Frontal cortex (tissue), 4 donors: ENCODE results near the gene CCDC78. TPM values are rescaled to one million over a fixed set of nuclear protein-coding genes. Genes with fewer than 3 reads are reported as not detected.
A peak's percentile ranks its signal among the peaks of the same experiment; 100 is the strongest.
"Not testable (repeated sequence)": the region's sequence is repeated elsewhere in the genome, so short reads cannot be mapped to it uniquely, and the experiment has no call there.

Experiments used
- DNase-seq, 2 donors: peaks; one replicate each; pipeline ENCODE4 v3.0.0; 2012; ENCODE audit warnings: low spot score in 2 of 2
- FAIRE-seq: peaks from 2 replicates; lab custom pipeline; 2012; peaks lifted over from hg19 to GRCh38; lab: Jason Lieb, UNC
- total RNA-seq: library from RNA; depleted of rRNA; stranded (reverse); fragments of >200 nt; gene quantifications from one replicate; pipeline ENCODE4 v1.2.3, GENCODE V29; 2014
- donor health status: control.
- donor health status: control.
- donor health status: control.

Gene CCDC78
- total RNA-seq, 1 donor from 2014 or later: 4.5 TPM

- FAIRE-seq: no peak
- DNase-seq: no peak
These were observed 23.9 kb downstream of the CCDC78 start for GRCh38 chr16:702341-702740.

- FAIRE-seq: no peak
- DNase-seq: peak in 1 of 2 donors; percentile 64
These were observed 25.3 kb downstream of the CCDC78 start for GRCh38 chr16:700684-701584.

DNA sequence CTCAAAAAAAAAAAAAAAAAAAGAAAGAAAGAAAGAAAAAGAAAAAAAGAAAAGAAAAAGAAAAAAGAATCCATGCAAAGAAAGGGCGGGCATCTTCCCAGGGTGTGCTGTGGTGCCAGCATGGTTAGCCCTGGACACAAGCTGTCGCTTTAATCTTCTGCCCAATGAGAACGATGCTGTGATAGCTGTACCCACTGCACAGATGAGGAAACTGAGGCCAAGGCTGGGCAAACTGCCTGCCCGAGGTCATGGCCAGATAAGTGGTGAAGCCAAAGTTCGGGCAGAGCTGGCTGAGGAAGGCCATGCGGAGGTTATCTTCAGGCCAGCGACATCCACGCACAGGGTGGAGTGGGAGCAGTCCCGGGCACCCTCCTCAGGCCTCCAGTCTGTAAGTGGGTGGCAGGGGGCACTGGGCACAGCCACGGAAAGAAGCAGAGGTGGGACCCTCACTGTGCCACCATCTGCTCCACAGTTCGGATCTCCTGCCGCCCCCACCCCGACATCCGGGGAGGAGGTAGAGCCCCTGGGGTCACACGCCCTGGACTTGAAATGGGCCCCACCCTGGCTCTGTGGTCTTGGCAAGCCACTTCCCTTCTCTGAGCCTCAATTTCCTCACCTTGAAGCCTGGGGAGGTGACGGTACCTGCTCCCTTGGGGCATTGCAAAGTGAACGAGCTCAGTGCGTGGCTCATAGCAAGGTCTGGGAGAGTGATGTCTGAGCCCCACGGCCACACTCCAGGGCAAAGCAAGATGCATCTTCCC is 27.2 kb downstream of the CCDC78 start:
- FAIRE-seq (no peak), DNase-seq (no peak)

GRCh38 chr16:695355-696089 is 30.7 kb downstream of the CCDC78 start:
- DNase-seq (peak in 1 of 2 donors; percentile 53), FAIRE-seq (no peak)

GRCh38 chr16:694863-695354 is 31.3 kb downstream of the CCDC78 start:
- FAIRE-seq (no peak), DNase-seq (no peak)

GRCh38 chr16:694187-694862 is 31.9 kb downstream of the CCDC78 start:
- DNase-seq (no peak), FAIRE-seq (no peak)

- DNase-seq: no peak
- no peak for FAIRE-seq
These were observed 32.5 kb downstream of the CCDC78 start for GRCh38 chr16:693766-694165.

DNA sequence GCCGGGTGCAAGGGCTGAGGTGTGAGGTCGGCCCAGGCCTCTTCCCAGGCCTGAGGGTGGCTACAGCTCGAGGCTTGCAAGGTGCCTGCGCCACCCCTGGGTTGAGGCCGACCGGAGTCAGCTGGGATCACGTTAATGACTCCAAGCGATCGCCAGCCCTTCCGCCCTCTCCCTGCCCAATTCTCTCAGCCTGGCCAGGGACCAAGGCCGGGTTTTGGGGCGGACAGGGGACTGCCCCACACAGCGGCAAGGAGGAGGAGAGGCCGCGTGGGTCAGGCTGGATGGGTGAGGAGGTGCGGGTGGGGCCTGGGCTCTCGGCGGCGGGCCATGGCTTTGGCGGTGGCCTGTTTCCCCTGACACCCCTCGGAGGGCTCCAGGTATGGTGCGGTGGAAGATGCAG is 32.9 kb downstream of the CCDC78 start:
- no peak for FAIRE-seq
- DNase-seq: no peak

- FAIRE-seq (no peak), DNase-seq (no peak)
These were observed 33.7 kb downstream of the CCDC78 start for GRCh38 chr16:692356-693108.

DNA sequence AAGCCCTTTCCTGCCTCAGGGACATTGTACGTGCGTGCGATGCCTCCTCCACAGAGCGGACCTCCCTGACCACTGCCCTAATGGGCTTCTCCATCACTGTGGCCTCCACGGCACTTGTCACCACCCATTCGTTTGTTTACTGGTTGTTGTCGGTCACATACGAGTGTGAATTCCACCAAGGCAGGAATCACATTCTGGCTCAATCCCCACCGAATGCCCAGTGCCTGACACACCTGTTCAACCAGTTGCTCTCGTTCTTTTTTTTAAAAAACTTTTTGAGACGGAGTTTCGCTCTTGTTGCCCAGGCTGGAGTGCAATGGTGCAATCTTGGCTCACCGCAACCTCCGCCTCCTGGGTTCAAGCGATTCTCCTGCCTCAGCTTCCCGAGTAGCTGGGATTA is 35.0 kb downstream of the CCDC78 start:
- DNase-seq, FAIRE-seq: not testable (repeated sequence)

DNA sequence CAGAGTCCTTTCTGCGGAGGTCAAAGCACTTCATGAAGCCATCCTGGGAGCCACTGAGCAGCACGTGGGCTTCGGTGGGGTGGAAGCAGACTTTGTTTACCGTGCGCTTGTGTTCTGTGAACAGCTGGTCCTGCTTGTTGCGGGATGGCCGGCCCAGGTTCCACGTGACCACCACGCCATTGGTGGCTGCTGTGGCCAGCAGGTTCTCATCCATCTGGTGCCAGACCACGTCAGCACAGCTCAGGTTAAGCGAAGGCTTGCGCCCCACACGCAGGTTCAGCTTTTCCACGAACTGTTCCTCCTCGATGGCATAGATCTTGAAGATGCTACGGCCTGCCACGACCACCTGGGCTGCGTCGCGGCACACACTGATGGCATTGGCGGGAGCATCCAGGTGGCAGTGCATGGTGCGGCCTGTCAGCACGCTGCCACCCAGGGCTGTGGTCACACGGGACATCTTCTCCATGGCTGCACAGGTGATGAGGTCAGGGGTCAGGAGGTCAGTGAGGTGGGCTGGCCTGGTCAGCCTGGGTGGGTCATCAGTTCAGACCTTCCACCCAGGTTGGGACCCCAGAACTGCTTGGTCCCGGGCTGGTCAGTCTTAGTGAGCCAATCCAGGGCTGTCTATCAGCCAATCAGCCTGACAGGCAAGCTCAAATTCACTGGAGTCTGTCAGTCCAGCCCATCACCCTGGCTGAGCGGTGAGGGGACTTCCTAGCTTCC is 36.9 kb downstream of the CCDC78 start:
- no peak for FAIRE-seq
- no peak for DNase-seq

GRCh38 chr16:687499-687898 is 38.7 kb downstream of the CCDC78 start:
- DNase-seq (no peak), FAIRE-seq (no peak)

DNA sequence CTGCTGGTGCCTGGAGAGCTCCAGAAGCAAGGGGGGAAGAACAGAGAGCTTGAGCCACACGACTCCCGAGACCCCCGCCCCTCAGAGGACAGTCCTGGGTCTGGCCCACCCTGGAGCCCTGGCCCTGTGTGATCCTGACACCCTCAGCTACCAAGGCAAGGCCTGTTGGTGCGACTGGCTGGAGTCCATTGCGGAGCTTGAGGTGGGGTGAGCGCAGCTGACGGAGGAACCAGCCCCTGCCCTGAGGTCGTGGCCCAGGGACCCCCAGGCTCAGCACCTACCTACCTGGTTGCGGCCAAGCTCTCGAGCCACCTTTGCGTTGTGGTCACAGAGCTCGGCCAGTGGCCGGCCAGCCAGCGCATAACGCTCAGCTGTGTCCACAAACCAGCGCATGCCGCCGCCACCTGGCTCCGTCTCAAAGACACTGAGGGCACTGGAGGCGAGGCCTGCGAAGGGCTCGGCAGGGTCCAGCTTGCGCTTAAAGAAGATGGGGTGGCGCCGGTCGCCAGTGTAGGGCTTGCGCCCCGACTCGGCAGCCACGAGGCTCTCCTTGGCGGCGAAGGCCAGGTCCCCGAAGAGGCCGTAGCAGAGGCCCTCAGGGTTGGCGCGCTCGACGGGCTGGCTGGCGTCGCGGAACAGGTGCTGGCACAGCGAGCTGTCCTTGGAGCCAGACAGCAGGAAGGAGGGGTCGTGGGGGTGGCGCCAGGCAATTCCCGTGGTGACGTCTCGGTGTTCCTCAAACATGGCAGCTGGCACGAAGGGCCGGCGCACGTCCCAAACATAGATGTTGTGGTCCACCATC is 39.6 kb downstream of the CCDC78 start:
- FAIRE-seq (no peak), DNase-seq (no peak)

GRCh38 chr16:685967-686366 is 40.3 kb downstream of the CCDC78 start:
- no peak for FAIRE-seq

DNA sequence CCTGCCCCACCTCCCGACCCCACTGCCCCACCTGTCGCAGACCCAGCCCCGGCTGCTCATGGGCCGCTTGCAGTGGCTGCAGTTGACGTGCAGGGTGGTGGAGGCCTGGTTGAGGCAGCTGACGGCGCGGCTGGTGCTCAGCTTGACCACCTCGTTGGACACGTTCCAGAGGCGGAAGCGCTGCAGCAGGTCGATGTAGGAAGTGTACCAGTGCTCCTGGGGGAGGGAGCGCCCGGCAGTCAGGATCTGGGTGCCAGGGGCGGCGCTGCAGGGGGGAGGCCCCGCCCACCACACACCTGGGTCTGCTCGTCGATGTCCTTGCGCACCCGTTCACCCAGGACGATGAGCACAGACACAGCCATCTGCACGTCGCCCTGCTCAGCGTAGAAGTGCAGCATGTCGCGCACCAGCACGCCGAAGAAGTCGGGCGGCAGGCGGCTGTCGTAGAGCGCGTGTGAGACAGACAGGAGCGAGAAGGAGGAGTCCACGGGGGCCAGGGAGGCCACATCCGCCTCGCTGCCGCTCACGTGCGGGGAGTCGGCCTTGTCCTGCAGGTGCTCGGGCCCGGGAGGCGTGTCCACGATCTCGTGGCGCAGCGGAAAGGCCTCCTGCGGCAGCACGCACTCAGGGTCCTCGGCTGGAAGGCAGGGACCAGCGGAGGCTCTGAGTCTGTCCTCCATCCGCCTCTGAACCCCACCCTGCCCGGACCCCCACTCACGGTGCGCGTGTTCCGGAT is 41.1 kb downstream of the CCDC78 start:
- DNase-seq (no peak), FAIRE-seq (no peak)

More at GRCh38 chr16:685967-686366, 40.3 kb downstream of the CCDC78 start:
- DNase-seq: no peak

DNA sequence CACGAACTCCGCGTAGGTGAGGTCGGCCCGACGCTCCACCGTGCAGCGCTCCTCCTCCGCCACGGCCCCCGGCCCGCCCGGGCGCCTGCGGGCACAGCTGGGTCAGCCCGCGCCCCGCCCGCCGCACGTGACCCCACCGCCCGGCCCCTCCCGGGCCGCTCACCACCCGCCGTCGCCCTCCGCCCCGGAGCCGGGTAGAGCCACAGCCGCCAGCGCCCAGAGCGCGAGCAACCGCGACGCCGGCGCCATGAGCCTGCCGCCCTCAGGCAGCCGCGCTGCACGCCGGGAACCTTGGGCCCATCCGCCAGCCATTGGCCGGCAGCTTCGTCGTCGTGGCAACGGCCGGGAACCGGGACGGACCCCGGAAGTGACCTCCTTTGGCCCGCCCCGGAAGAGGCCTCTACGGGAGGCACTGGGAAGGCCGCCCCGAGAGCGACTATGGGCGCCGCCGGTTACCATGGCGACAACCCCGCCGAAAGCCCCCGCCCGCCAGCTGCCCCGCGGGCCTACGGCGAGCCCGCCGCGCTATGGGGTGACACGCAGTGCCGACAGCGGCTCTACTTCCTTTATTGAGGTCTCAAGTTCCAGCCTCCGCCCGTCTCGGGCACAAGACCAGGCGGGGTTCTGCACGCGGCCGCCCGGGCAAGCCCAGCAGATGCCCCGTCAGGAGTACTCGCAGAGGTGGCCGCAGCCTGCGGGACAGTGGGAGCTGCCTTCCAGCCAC is 42.0 kb downstream of the CCDC78 start, which contains the start of gene JMJD8:
Gene JMJD8 (minus strand): TSS at position 264 of the 724 bp plus-strand sequence. CDS start 15 bp downstream, at position 249.
- DNase-seq: peak; percentile 99
- FAIRE-seq: no peak
